ENCODE results near the gene TEX19. TPM values are rescaled to one million over a fixed set of nuclear protein-coding genes. Genes with fewer than 3 reads are reported as not detected.

Gene TEX19
- total and polyA plus RNA-seq, 2 of the 4 experiments (the other 2 are of a cell fraction) = under 0.01 to 0.03 TPM

GRCh38 chr17:82392941-82393340 lies 33.9 kb downstream of the TEX19 start:
- ChIA-PET POLR2A (ENCODE audit: unreplicated experiment) (no interaction called here), CTCF (interaction anchor here (0.7 kb wide), 1 partner anchor 112 kb away, joined by 3 read pairs; no protein-coding TSS in a partner anchor)
- no peak overlapping the region for H3K23ac ChIP-seq (ENCODE audit: low read depth, low read length)
- BruUV-seq (replicated peaks) = no TSS peak
- ATAC-seq (ENCODE audit: low read depth) (no peak), DNase-seq (no peak)
- H3K4me3 ChIP-seq (ENCODE audit: insufficient read depth, low read depth, low read length) = no peak overlapping the region
- H3K56ac ChIP-seq (ENCODE audit: extremely low read depth, insufficient read depth, low read length) = no peak overlapping the region
- no peak overlapping the region for H2BK120ac ChIP-seq (ENCODE audit: low read depth, low read length)
- H3K4me1 ChIP-seq (ENCODE audit: control insufficient read depth, insufficient read depth, low read length) = peaks cover 12% of the 10 kb centered on the region
- H3K9ac ChIP-seq (ENCODE audit: low read depth, low read length) = no peak overlapping the region
- WGBS, 2 experiments (ENCODE audit: extremely low coverage in 2 of 2, insufficient read length in 1 of 2) = 75% methylated on average over 6 of the region's 15 CpGs; no CpG with 5 or more reads in 1 of the 2 experiments
- no peak overlapping the region for H3K4me2 ChIP-seq (ENCODE audit: low read depth, low read length)
- H2BK5ac ChIP-seq (ENCODE audit: low read depth, low read length, poor library complexity, severe bottlenecking) = no peak overlapping the region
- in situ Hi-C loops (cut with MboI; ENCODE audit: low sequenced_read_pairs) = no loop called here
- no peak overlapping the region for H3K18ac ChIP-seq (ENCODE audit: low read depth, low read length)
- H3K27me3 ChIP-seq (ENCODE audit: control insufficient read depth, insufficient read depth, low read length) = no peaks in the 10 kb centered on the region; the same call in 1 of the 2 replicates
- H4K5ac ChIP-seq (ENCODE audit: low read depth, low read length) = no peak overlapping the region
- no peak overlapping the region for H4K8ac ChIP-seq (ENCODE audit: low read depth in 2 of 2, low read length in 2 of 2)
- H2BK15ac ChIP-seq (ENCODE audit: low read depth, low read length) = no peak overlapping the region
- peaks cover 10% of the 10 kb centered on the region; the same call in 1 of the 2 replicates for H3K36me3 ChIP-seq (ENCODE audit: control insufficient read depth, insufficient read depth, low read length)
- H3K9me1 ChIP-seq (ENCODE audit: insufficient read depth, low read length) = no peaks in the 10 kb centered on the region
- H4K91ac ChIP-seq (ENCODE audit: insufficient read depth, low read depth, low read length) = no peak overlapping the region
- no peak overlapping the region for H2AK9ac ChIP-seq (replicated peaks; ENCODE audit: low read depth, low read length, poor library complexity)
- no peak overlapping the region for H3K14ac ChIP-seq (replicated peaks; ENCODE audit: low read depth, low read length)
- dilution Hi-C loops (cut with HindIII; ENCODE audit: low sequenced_read_pairs, unreplicated experiment) = no loop called here
- intact Hi-C loops (cut with micrococcal nuclease) = no loop called here
- peaks cover 7% of the 10 kb centered on the region for H4K20me1 ChIP-seq (ENCODE audit: insufficient read depth, low read length)
- no peak overlapping the region for H3K27ac ChIP-seq (ENCODE audit: insufficient read depth, low read length)
- H3K79me1 ChIP-seq (ENCODE audit: low read depth in 1 of 2, low read length in 2 of 2) = no peaks in the 10 kb centered on the region
- TF ChIP-seq RAD21 (IDR thresholded peaks at IDR 0.05; ENCODE audit: low read length) (no peak), FOS (IDR thresholded peaks at IDR 0.05; ENCODE audit: low read depth, low read length) (no peak), BHLHE40 (IDR thresholded peaks at IDR 0.05; ENCODE audit: low read depth, low read length) (no peak), CHD1 (IDR thresholded peaks at IDR 0.05; ENCODE audit: low read depth, low read length) (no peak), RFX5 (IDR thresholded peaks at IDR 0.05; ENCODE audit: low read depth, low read length) (no peak), CTCF (conservative IDR thresholded peaks at IDR 0.05; ENCODE audit: low read depth, low read length) (no peak), CEBPB (IDR thresholded peaks at IDR 0.05; ENCODE audit: low read depth, low read length) (no peak), RCOR1 (IDR thresholded peaks at IDR 0.05; ENCODE audit: insufficient replicate concordance, low read length) (no peak), NFE2L2 (IDR thresholded peaks at IDR 0.05; ENCODE audit: low read depth, low read length) (no peak), MAZ (IDR thresholded peaks at IDR 0.05; ENCODE audit: borderline replicate concordance, low read depth, low read length) (no peak), MXI1 (IDR thresholded peaks at IDR 0.05; ENCODE audit: borderline replicate concordance, low read depth, low read length) (no peak), MAFK (IDR thresholded peaks at IDR 0.05; ENCODE audit: low read depth, low read length) (no peak), SMC3 (IDR thresholded peaks at IDR 0.05; ENCODE audit: low read depth, low read length) (no peak), USF2 (IDR thresholded peaks at IDR 0.05; ENCODE audit: low read depth, low read length) (no peak), ELK1 (IDR thresholded peaks at IDR 0.05; ENCODE audit: borderline replicate concordance, low read depth, low read length) (no peak), POLR2A (IDR thresholded peaks at IDR 0.05; ENCODE audit: low read depth, low read length) (no peak)
- H3K9me3 ChIP-seq (ENCODE audit: control insufficient read depth, insufficient read depth, low read length) = no peaks in the 10 kb centered on the region
- H3K4ac ChIP-seq (ENCODE audit: low read depth, low read length) = no peak overlapping the region
- H2BK20ac ChIP-seq (ENCODE audit: low read depth, low read length) = no peak overlapping the region
- H2AFZ ChIP-seq (replicated peaks; ENCODE audit: low read length, poor library complexity) = no peak overlapping the region
- no peak overlapping the region for H2AK5ac ChIP-seq (ENCODE audit: low read depth, low read length)

All from IMR-90 (cell line).